NCI-H510A treated with DMSO at 0.1 percent for 48 hours (cell line): ENCODE data around the gene CIRBP.
A peak's percentile ranks its signal among the peaks of the same experiment; 100 is the strongest.

ENCODE experiments used
- DNase-seq: peaks from one replicate; lab custom pipeline; 2025; lab: John Stamatoyannopoulos, UW

CIRBP gene

GRCh38 chr19:1269065-1269477 is at the start of gene CIRBP:
Gene CIRBP, plus strand, starts transcription at chr19:1269332. Its CDS starts 1,602 bp downstream, at chr19:1270934.
- DNase-seq = peak; percentile 87

DNA sequence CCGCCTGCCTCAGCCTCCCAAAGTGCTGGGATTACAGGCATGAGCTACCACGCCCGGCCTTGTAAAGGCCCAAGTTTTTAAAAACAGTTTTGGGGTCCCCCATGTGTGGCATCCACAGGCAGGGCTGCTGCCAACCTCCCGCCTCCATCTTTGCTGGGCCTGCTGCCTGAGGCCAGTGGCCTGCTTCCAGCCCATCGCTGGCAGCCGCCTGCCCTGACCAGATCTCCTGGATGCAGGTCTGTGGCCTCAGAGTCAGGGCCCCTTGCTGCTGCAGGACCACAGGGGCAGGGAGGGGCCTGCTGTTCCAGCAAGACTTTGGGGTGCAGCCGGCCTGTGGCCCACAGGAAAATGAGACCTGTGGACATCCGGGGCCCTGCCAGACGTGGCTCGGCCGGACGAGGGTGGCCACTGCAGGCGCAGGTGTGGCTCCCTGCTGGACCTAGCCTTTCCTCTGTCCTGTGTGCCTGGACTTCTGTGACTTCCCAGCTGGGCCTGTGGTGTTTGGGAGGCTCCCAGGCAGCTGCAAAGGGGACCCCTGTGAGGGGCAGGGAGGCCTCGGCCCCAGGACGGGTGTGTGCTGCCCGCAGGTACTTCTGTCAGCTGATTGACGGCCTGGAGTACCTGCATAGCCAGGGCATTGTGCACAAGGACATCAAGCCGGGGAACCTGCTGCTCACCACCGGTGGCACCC is 49.2 kb upstream of the CIRBP start:
- DNase-seq = no peak

DNA sequence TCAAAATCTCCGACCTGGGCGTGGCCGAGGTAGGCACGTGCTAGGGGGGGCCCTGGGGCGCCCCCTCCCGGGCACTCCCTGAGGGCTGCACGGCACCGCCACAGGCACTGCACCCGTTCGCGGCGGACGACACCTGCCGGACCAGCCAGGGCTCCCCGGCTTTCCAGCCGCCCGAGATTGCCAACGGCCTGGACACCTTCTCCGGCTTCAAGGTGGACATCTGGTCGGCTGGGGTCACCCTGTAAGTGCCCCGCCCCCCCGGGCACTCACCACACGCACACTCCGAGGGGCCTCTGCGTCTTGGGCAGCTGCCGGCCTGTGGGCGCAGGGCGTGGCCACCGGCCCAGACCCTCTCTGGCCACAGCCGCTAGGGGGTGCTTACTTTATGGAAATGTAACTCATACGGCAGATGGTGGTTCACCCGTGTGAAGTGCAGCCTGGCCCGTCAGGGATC is 48.6 kb upstream of the CIRBP start:
- no peak for DNase-seq

DNA sequence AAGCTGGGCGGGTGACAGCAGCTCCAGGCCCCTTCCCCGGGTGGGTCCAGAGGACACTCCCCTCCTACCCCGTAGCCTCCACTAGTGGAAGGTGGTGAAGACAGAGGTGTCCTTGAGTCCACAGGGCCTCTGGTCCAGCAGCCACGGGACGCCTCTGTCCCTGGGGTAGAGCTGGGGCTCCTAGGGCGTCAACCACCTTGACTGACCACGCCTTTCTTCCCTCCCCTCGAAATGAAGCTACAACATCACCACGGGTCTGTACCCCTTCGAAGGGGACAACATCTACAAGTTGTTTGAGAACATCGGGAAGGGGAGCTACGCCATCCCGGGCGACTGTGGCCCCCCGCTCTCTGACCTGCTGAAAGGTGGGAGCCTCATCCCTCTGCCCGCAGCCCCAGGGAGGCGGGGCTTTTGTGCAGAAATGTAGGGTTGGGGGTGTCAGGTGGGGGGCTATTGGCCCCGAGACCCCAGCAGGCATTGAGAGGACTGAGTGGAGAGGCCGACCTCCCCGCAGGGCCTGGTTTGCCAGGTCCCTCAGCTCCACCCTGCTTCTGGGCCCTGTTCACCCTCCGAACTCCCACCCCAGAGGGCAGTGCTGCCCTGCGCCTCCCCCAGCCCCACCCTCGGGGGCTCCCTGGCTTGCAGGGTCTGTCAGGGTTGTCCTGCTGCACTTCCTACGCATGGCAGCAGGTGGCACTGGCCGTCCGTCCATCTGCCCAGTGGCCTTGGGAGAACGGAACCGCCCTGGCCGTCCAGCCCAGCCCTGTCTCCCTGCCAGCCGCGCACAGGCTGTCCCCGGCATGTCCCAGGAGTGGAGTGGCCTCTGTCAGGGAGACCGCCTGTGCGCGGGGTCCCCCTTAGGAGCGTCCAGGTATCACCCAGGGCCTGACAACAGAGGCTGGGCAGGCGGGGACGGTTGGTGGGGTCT is 47.9 kb upstream of the CIRBP start:
- DNase-seq = no peak

DNA sequence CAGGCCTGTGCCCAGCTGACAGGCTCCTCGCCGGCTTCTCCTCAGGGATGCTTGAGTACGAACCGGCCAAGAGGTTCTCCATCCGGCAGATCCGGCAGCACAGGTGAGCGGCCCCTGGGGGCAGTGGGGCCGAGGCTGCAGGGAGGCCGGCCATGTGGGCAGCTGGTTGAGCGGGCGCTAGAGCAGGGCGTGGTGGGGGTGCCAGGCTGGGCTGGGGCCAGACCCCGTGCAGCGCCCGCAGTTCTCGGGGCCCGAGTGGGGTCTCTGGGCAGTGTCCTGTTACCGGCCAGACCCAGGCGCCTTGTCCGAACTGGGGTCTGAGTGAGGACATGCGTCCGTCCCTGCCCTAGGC is 47.3 kb upstream of the CIRBP start:
- no peak for DNase-seq

DNA sequence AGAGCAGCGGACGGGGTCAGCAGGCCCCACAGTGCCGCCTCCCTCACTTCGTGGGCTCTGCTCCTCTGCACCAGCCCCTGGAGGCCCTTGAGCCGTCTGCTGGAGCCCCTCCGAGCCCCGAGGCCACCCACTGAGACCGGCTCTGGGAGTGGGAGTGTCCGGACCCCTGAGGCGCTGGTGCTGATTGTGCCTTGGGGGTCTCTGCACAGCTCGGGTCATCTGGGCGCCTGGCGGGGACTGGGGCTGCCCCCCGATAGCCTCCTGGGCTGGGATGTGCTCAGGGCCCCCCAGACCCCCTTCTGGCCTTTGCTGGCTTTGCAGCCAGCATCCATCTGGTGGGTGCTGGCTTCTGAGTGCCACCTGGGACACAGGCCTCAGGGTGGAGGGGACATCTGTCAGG is 46.7 kb upstream of the CIRBP start:
- DNase-seq = no peak

DNA sequence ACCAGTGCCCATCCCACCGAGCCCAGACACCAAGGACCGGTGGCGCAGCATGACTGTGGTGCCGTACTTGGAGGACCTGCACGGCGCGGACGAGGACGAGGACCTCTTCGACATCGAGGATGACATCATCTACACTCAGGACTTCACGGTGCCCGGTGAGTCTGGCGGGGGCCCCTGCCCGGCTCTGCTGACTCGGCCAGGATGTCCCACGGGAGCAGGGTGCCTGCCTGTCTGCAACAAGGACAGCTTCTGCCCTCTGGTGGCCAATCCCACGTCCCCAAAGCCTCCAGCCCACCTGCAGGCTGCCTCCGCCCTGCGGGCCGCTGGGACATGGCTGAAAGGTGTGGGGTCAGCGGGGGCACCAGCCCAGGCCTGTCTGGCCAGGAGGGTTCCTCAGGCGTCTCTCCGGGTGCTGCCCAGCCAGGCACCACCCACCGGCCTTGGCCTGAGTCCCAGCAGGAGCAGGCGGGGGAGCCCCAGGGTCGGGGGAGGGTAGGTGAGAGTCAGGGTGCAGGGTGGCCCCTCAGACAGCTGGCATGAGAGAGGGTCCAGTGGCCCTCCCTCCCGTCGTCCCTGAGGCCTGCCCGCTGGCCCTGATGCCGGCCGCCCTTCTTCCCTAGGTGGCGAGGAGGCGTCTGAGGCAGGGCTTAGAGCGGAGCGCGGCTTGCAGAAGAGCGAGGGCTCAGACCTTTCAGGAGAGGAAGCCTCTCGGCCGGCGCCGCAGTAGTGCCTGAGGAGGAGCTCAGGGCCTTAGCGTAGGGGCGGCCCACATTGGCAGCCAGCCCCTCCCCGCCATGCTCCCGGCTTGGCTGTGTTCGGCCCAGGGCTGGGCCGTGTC is 45.9 kb upstream of the CIRBP start:
- no peak for DNase-seq

- no peak for DNase-seq
These were observed 44.9 kb upstream of the CIRBP start for GRCh38 chr19:1224047-1224825.

DNA sequence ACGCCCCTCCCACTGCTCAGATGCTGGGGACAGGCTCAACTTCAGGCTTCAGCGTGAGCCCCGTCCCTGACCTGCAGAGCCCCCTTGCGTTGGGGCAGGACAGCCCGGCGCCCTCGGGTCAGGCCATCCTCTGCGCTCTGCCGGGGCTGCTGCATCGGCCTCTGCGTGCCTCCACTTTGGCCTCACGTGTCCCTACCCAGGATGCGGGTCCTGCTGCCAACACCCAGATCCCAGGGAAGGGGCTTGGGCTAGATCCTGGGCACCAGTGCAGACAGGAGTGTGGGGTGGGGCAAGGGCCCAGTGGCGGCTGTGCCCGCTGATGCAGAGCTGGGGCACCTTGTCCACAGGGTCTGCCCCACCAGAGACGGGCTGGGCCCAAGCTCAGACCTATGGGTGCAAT is 44.3 kb upstream of the CIRBP start:
- DNase-seq = no peak

DNA sequence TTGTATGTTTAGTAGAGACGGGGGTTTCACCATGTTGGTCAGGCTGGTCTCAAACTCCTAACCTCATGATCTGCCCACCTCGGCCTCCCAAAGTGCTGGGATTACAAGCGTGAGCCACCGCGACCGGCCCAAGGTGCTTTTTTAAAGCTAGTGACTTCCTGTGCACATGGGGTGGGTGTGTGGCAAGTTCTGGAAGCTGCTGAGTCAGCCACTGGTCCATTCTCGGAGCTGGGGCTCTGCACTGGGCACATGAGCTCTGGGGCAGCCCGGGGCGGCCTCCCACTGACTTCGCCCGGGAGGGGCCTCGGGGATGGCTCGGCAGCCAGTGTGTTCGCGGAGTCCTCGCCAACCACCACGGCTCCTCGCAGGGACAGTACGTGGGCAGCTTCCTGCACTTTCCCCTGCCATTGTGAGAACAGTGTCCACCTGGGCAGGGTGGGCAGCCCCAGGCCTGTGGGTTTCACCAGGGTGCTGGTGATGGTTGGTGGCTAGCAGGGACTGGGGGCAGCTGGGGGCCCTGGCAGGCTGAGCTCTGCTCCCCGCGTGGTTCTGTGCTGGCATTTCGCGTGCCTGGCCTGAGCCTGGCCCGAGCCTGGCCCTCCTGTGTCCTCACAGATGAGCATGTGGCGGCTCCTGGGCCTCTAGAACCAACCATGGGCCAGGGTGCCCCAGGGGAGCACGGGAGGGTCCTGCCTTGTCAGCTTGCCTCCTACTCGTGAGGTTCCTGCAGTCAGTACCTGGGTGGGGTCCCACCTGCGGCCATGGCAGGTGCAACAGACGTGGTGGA is 43.5 kb upstream of the CIRBP start:
- no peak for DNase-seq

DNA sequence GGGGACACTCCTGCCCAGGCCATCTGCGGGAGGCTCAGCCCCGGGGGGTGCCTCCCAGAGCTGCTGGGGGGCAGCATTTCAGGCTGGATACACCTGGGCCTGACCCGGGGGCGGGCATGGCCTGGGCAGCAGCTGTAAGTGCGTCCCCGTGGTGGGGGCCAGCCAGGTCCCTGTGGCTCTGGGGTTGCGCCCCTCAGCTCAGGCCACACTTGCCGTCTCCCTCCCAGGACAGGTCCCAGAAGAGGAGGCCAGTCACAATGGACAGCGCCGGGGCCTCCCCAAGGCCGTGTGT is 43.0 kb upstream of the CIRBP start:
- DNase-seq = no peak

DNA sequence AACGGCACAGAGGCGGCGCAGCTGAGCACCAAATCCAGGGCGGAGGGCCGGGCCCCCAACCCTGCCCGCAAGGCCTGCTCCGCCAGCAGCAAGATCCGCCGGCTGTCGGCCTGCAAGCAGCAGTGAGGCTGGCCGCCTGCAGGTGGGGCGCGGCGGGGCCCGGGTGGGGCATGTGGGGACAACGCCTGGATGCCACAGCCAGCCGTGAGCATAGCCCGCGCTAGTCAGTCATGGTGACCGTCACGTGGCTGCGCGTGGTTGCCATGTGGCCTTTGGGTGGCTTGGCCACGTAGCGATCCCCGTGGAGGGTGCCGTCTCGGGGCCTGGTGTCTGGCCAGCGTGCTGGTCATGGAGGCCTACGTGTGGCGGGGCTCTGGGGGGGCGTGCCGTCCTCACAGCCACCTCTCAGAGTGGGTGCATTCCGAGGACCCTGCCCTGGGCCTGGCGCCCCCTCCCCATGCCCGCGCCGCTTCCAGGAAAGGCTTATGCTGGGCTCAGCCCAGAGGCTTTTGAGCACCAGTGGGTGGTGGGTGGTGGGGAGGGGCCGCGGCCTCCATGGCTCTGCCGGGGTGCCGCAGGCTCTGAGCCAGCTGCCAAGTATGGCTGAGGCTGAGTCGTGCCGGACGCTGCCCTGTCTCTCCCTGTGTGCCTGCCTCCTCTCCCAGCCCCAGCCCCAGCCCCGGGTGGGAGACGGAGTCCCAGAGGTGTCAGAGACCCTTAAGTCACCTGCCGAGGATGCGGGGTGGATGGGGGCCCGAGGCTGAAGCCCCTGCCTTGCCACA is 42.4 kb upstream of the CIRBP start:
- no peak for DNase-seq

DNA sequence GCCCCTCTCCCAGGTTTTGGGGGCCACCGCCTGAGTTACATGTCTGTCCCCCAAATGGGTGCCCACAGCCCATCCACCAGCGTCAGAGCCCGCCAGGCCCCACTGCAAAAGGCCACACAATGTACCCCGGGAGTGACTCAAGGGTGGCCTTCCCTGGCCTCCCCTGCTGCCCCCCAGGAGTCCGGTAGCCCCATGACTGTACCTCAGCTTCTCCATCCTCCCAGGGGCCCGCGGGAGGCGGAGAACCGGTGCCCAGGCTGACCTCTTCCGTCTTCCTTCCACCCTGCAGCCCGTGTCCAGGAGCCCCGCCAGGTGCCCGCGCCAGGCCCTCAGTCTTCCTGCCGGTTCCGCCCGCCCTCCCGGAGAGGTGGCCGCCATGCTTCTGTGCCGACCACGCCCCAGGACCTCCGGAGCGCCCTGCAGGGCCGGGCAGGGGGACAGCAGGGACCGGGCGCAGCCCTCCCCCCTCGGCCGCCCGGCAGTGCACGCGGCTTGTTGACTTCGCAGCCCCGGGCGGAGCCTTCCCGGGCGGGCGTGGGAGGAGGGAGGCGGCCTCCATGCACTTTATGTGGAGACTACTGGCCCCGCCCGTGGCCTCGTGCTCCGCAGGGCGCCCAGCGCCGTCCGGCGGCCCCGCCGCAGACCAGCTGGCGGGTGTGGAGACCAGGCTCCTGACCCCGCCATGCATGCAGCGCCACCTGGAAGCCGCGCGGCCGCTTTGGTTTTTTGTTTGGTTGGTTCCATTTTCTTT is 41.7 kb upstream of the CIRBP start:
- DNase-seq = no peak

DNA sequence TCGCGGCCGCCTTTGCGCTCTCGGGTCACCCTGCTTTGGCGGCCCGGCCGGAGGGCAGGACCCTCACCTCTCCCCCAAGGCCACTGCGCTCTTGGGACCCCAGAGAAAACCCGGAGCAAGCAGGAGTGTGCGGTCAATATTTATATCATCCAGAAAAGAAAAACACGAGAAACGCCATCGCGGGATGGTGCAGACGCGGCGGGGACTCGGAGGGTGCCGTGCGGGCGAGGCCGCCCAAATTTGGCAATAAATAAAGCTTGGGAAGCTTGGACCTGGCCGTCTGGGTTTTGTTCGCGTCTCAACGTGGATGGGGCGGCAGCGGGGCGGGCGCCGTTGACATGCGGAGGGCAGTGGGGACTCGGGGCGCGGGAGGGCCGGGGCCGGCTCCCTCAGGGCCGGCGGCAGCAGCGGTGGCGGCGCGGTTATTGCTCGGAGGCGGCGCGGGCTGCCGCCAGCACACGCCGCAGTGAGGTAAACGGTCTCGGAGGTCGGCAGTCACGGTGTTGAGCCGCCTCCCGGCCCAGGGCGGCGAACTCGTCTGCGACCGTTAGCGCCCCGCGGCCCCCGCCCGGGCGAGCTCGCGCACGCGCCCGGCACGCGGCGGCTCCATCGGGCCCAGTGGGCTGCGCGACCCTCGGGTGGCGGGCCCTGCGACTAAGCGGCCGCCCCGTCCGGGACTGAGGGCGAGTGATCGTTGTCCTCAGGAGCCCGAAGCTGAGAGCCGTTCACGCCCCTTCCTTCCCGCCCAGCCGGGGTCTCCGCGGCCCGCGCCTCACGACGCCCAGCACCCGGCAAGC is 40.8 kb upstream of the CIRBP start:
- no peak for DNase-seq

DNA sequence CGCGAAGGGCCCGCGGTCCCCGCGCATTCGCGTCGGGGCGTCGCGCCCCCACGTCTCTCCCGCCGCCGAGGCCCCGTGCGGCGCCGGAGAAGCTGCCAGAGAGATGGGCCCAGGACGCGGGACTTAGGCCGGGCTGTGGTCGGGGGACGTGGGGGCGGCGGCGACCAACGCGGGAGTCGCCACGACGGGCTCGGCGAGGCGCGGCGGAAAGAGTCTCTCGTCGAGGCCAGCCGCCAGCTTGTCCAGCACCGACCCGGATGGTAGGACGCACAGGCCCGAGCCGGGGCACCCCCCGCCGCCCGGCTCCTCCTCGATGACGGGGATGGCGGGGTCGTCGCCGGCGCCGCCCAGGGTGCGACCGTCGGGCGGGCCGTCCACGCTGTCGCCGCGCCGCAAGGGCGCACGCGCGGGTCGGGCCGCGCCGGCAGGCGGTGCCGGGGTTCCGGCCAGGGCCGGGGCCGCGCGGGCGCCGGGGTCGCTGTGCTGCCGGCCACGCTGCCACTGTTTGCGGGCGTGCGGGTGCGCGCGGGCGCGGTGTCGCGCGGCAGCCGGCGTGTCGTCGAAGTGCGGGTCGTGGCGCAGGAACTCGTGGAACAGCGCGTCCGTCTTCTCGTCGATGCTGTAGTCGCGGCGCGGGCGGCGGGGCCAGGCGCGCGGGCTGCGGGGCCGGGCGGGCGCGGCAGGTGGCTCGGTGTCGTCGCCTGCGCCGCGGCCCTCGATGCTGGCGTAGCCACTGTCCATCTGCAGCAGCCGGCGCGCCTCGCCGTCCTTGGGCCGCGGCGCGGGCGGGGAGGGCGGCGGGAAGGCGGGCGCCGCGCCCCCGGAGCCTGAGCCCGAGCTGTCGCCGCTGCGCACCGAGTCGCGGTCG is 39.8 kb upstream of the CIRBP start:
- no peak for DNase-seq

DNA sequence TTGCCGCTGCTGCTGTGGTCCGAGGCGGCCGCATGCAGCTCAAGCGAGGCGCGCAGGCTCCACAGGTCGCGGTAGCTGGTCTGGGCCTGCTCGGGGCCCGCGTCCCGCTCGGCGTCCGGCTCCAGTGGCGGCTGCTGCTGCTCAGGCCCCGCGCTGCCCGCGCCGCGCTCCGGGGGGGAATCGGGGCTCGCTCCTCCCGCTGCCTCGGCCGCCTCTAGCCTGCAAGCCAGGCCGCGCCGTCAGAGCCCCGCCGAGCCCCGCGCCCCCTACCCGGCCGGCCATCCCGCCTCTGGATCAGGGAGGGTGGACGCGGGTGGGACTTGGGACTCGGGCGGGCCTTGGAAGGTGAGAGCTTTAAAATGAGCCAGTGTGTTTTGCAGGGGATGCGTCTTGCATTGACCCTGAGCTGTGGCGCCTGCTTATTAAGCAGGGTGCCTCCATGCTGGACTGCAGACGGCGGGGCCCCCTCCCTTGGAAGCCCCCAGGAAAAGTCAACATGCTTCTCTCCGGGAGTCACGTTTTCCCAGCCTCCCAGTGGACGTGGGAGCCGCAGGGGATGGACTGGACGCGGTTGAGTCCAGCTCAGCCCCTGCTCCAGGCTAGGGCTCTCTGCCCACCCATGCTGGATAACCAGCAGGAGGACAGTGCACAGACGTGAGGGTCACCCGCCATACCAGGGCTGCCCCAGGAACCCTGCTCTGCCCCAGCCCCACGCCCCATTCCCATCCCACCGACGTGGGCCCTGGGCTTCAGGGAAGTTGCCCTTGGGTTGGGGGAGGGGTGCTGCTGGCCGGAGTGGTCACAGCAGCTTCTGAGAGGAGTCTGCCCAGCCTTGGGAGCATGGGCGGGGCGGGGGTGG is 39.0 kb upstream of the CIRBP start:
- no peak for DNase-seq
